HG03097 (cell line): ENCODE results near the gene FHIT.

Experiments
- ATAC-seq: cut with Tn5 transposase; IDR thresholded peaks from one replicate; pipeline ENCODE4 v1.9.1; 2021; ENCODE audit not compliant: unreplicated experiment, low FRiP score

FHIT gene

DNA sequence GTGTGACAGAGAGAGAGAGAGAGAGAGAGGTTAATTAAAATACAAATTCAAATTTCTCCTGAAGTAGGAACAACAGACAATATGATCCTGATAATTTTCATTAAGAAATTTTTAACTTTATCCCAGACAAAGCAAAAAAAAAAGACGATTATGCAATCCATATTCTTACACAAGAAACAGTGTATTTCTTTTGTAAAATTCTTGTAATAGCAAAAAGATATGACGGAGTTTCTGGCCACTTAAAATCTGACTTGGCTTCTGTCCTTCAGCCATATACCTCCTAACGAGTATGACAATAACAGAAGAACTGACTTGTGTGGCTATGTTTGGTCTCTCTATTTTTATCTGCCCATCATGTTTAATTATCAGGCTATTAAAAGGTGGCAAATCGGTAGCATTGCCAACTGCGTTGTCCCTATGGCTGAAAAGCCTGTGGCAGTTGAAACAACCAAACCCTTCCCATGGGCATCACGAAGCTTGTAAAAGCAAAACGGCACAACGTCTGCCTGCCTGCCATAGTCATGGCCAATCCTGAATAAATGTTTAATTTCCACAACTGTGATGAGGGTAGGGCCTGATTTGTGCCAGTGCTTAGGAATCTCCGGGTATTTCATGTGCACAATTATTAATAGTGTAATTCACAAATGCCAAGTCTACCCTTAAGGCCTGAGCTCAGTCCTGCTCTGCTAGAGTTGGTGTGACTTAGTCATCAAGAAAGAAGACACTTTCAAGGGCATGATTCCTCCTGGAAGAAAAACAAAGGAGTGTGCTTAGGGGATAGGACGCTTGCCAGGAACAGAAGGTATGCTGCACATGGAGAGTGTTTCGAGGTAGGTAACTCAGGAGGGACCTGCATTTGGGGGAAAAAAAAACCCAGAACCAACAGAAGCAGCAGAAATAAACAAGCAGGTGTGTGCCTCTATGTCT, 1090.2 kb downstream of the FHIT start:
- no peak for ATAC-seq

DNA sequence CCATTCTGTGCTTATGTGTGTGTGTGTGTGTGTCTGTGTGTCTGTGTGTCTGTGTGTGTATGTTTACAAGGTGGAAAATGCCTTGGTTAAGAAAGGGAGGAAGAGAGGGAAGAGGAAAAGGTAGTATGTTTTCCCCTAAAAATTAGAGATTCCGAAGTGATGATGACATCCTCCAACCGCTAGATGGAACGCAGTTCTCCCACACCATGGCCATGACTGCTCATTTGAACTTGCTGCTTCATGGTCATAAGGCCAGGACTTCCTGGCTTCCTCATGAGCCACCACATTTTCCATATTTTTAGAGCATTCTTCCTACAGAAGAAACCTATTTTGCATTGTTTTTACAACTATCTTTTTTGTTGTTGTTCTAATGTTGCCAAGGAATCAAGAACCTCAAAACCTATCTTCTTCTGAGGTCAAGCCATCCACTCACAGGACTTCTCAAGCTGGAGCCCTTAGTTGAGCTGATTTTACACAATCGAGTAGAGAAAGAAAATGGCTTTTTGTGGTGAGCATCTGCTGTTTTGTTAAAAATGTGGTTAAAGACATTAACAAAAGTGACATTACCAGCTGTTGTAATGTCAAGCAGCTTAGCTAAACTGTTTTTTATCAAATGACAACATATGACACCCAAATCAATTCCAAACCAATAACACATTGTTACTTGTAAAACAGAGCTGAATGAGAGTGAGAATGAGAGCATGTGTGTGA, 1091.0 kb downstream of the FHIT start:
- ATAC-seq, result no peak

DNA sequence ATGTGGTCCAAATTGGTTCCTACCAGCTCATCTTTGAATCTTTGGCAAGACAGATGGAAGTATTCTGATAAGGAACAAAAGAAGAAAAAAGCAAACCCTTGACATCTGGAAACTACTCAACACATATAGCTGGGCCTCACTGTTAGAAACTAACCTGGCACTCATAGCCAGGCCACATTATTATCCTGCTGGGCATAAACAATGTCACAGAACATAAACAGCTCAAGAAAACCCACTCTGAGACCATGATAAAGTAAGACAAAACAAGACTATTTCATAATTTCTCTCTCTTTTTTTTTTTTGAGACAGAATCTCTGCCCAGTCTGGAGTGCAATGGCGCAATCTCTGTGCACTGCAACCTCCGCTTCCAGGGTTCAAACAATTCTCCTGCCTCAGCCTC, 1093.2 kb downstream of the FHIT start:
- no peak for ATAC-seq

DNA sequence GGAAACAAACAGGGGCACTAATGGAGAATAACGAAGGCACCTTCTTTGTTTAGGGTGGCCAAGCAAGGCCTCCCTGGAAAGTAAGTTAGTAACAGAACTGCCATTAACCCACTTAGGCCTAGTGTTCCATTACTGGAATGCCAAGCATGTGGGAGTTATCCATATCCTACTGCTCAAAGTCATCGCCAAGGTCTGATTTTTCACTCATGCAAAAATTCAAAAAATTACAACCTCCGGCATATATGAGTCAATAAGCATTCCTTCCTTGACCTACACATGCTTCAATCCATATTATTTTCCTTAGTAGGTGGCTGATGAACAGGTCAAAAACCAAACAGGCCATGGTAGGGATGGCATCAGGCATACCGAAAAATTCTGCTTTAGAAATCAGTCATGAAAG, 1097.2 kb downstream of the FHIT start:
- no peak for ATAC-seq

DNA sequence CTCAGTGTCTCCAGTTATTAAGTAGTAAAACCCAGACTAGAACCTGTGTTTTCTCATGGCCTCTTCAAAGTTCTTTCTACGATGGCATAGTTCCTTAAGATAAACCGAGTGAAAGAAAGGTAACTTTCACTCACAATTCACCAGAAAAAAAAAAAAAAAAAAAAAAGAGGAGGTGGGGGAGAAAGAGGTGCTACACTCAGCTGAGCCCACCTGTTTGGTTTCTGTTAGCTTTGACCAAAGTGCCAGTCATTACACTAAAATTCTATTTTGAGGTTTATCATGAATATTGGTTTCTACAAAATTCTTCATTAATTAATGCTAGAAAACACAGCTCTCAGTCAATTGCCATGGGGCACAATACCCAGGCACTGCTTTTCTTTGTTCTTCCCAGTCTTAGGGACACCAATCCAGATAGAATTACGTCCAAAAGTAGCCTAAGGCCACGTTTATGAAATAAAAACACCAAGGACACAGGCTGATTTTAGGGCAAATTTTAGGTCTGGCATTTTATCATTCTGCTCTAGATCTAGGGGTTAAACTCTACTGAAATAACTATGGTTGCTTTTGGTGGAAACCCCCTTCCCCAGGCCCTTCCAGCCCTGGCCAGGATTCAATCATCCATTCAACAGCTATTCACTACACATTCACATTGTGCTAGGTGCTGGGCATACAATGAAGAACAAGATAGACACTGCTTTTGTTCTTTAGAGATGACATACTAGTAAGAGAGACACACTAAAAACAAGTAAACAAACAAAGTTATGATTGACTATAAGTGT, 1097.8 kb downstream of the FHIT start:
- ATAC-seq, result no peak

DNA sequence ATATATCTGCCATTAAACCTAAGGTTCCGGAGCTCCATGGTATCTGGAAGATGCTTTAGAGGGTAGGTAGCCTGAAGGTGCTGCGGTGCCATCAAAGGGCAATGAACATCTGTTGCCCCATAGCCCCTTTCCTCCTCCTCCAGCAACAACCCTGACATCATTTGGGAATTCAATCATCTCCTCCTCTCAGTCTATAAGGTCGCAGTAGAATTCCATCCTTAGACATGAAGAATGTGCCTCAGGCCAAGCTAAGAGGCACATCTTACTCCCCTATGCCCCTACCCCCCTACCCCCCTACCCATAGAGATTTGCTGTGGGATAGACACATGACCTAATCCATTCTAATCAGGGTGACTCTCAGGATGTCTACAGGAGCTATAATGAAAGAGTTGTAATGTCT, 1101.8 kb downstream of the FHIT start:
- ATAC-seq, result no peak

DNA sequence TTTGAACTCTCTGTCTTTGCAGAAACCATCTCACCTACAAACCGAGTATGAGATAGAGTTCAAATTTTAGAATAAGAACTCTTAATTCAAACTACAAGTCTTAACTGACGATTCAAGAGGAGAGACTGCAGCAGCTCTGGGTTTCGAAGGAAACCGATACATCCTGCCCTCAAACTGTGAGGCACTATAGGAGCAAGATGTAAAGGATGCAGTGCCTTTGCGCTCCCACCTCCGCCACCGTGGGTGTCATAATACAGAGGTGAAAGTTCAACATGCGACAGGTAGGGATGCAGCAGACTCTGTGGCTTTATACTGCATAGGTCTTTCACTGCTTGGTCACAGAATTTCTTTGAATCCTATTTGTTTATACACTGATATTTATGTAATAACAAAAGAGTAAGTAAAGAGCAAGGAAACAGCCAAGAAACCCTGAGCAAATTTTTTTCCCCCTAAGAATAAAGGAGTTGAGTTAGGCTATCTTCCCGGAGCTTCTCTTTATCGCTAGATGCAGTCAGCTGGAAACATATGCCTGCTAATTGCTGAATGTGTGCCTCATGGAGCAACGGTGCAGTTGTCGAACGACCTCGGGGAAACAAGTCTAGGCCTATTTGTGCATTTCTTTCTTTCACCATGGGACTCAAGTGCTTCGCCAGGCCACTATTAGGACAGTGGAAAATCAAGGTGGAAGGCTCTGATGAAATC, 1103.9 kb downstream of the FHIT start:
- ATAC-seq, result no peak

DNA sequence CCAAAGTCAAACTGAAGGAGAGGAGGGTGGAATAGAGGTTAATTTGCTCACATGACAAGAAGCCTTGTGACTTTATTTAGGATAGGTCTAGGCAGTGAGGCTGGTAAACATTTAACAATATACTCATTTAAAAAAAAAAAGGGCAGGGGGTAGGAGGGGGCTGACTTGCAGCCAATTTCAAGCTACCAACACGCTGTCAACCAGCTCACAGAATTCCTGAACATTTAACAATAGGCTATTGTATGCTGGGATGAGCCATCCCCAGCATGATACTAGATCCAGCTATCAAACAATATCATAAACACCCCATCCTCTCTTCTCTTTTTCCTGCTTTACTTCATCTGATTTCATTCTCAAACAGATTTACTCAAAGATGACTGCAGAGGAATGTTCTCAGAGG, 1105.1 kb downstream of the FHIT start:
- ATAC-seq, result no peak

DNA sequence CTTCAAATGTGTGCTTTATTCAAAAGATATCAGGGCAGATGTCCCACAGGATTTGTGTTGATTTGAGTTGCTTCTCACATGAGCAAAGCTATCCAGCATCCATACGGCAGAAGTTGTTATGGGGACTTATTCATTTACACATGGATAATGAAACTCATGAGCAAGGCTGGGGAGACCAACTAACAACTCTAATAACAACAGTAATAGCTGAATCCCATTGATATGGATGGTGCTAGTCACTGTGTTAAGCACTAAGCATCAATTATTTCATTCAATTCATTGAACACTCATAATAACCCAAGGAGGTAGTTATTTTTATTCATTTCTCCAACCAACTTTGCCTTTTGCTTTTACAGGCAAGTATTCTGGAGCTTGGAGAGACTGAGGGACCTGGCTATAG, 1107.2 kb downstream of the FHIT start:
- ATAC-seq, result no peak

DNA sequence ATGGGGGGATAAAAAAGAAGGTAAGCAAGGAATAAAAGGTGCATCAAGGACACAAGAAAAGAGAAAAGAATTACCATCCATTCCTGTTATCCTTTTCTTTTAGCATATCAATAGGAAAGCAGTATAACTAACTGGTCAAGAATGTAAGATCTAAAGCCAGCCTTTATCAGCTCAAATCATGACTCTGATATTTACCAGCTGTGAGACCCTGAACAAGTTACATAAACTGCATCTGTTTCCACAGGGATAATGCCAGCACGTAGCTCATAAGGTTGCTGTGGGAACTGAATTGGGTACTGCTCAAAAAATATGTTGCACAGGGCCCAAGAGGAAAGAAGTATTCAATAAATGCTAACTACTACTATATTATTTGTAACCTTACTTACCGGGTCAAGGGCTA, 1109.2 kb downstream of the FHIT start:
- no peak for ATAC-seq

DNA sequence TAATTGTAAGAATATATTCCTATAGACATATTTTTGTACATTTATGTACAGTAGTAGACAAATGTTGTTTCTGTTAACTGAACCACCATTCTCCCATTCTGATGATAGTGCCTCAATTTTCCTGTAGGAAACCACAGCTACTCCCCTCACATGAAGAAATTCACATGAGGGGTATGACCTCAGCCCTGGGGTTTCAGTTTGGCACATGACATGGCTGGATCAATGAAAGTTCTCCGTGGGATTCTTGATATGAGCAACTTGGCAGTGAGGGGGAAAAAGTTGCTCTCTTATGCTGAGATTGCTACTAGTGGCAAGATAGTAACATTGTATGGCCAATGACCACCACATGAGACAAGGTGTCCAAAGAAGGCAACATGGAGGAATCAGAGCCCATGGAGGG, 1111.1 kb downstream of the FHIT start:
- no peak for ATAC-seq

DNA sequence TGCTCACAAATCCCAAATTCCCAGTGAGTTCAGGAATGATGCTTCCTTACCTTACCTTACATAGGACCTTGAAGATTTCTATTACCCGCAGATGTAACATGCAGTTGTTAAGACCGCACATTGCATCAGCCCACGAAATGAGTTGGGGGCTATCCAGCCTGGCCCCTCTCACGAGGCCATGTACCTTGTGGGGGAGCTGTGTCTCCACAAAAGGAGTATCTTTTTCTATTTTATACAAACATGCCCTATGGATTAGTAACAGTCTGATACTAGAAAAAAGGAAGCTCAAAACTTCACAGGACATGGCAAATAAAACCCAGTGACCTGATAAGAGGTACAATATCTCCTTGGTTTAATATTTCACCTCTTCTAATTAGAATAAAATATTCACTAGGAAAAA, 1114.7 kb downstream of the FHIT start:
- ATAC-seq, result no peak

DNA sequence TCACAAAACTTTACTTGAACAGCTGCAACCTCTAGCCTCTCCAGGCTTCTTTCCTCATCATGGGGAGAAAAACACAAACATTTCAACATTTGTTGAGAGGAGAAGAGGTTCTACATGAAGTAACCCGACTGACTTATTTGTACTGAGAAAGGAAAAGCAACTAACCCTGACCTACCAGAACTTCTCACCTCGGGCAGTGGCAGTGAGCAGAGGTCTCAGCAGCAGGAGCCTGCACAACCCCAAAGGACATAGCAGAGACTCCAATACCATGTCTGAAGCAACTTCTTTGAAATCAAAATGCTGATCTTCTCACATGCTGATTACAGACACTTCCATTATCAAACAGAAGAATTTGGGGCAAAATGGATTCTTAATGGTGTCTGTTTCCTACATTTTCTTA, 1115.8 kb downstream of the FHIT start:
- no peak for ATAC-seq

DNA sequence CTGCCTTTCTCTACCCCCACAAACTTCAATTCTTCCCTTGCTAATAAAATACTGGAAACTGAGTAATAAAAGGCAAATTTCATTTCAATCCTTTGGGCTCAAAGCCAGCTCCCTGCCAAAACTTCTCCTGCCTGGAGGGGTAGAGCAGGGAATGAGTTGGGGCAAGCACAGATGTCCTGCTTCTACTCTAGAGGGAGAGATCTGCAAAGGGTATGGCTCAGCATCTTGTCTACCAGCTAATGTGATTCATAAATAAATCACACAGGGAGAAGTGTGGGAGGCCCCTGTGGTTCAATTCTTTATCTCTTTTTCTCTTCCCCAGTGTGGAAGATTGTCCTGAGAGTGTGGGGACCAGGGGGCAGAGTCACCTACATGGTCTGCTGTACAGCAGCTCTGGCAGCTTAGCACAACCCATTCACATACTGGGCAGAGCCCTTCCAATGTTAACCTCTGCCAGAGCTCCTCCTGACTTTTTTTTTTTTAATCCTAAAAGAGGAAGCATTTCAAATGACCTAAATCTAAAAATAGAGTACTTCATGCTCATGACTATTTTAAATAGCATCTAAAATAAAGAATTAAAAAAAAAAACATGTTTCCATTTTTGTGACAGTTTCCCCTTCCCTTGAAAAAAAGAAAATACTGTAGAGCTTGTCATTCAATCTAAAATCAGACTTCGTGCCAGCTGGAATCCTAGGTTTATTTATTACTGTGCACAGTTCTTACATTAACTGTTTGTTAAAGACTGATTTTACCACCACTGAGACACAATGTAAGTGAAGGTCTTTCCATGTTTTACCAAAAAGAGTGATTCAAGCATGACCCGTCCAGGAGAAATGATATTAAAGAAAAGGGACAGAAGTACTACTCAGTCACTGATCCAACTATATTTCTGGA, 1117.7 kb downstream of the FHIT start:
- no peak for ATAC-seq

DNA sequence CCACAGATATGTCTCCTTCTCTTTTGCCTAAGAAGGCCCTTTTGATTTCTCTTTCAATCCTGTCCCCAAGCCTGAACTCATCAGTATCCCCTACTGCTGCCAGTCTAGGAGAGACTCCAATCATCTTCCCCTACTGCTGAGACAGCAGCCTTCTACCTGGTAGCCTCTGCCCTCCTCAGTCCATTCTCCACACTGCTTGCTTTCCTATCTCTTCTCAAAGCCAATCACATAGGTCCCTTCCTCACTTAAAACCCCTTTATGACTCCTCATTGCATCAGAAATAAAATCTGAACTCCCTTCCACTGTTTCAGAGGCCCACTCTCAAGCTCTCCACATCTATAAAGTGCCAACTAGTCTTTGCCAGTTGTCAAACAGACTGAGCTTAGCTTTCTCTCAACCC, 1119.6 kb downstream of the FHIT start:
- ATAC-seq, result no peak

DNA sequence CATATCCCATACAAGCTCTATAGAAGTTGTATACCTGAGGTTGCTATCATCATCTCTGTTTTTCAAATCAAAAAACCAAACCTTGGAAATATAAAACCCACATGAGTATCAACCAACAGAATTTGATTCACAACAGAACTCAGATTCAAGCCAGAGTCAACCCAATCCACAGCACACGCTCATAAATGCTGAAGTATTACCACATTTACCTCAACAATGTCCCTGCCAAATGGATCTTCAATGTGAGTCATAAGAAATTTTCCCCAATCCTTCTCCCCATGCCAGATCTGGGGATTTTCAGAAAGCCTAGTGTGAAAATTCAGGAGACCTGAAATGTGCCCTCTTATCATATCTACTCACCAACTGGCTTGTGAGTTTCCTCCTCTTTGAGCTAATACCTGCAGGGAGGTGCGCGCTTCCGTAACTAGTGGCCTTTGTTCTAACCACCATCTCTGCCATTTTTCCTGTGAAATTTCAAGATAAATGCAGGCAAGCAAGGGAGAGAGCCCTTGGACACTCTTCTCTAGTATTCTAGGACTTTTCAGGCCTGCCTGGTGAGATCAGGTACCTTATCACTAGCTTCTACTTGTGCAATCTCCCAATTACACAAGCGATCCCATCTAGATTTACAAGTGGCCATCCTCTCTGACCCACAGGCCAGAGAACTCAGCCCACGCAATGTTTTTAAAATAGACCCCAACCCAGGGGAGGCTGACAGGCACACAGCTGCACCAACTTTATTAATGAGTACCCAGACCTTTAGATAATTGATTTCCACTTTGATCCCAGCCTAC, 1124.5 kb downstream of the FHIT start:
- no peak for ATAC-seq

DNA sequence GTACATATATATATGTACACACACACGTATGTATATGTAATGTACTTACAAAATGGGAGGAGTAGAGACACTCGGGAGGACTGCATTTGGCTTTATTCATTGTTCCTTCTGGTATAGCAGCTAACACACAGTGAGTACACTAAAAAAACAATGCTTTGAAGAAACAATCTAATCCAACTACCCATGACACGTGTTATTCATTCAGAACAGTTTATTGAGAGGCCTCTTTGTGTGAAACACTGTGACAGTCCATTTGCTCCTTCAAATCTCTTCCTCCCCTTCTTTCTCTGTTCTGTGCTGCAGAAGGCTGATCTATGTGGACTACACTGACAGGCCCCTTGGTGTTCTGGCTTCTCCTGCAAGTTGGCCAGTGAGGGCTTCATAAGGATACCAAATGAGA, 1125.6 kb downstream of the FHIT start:
- ATAC-seq, result no peak

DNA sequence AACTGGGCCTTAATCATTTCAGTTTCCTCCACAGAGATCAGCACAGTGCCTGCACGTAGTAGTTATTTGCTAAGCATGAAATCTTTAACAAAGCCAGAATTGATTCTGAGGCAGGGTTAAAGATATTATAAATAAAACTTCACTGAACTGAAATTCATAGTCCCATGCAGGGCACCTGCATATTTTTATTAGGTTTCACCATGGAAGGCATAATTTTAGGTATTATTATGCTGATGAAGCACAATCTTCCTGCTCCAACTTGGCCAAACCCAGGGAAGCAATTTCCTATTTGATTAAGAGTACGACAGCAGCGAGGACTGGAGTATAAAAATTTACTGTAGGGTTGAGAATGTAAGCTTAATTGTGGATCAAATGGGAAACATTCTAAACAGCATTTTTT, 1131.0 kb downstream of the FHIT start:
- no peak for ATAC-seq

DNA sequence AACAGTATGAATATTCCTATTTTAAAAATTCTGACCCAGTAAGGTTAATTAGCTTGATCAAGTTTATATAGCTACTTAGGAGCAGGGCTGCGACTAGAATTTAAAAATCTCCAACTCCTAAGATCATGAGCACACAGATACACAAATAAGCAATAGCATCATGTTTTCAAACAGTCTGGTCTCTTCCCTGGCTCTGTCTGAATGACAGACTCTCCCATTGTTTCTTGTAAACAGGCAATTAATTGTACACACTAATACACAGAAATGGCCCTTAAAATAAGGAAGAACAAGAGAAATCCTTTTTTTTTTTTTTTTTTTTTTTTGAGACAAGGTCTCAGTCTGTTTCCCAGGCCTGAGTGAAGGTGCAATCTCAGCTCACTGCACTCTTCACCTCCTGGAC, 1137.1 kb downstream of the FHIT start:
- no peak for ATAC-seq
